ENCODE data around the gene ESYT2. TPM values are rescaled to one million over a fixed set of nuclear protein-coding genes. Genes with fewer than 3 reads are reported as not detected.

Gene ESYT2
- total and polyA plus RNA-seq, 9 of the 15 experiments (the other 6 are each of a cell fraction or from before 2014, with no cell fraction given) = 5.8 to 86.9 (median 64.7) TPM

- TF ChIP-seq GABPB1 (CRISPR knock-in tag; IDR thresholded peaks at IDR 0.05) (no peak), FOXO4 (CRISPR knock-in tag; IDR thresholded peaks at IDR 0.05) (no peak), ZBTB33 (CRISPR knock-in tag; IDR thresholded peaks at IDR 0.05) (no peak), RNF2 (IDR thresholded peaks at IDR 0.05) (no peak), ADNP (tag; IDR thresholded peaks at IDR 0.05) (no peak), ID3 (CRISPR knock-in tag; IDR thresholded peaks at IDR 0.05) (no peak), ID3 (tag; IDR thresholded peaks at IDR 0.05) (no peak), ZBTB2 (IDR thresholded peaks at IDR 0.05) (0 out of 2 replicates have a peak, but pooled peaks have one; percentile 49), MEF2D (tag; conservative IDR thresholded peaks at IDR 0.05; ENCODE audit: low read depth) (no peak), PBX2 (CRISPR knock-in tag; IDR thresholded peaks at IDR 0.05; ENCODE audit: low read depth) (no peak), PBX2 (tag; conservative IDR thresholded peaks at IDR 0.05; ENCODE audit: low read depth) (no peak), GATAD2A (IDR thresholded peaks at IDR 0.05) (peak; percentile 50; the same call in 1 of the 2 replicates), ZNF395 (CRISPR knock-in tag; IDR thresholded peaks at IDR 0.05) (no peak; the same call in 1 of the 2 replicates), MAZ (CRISPR knock-in tag; conservative IDR thresholded peaks at IDR 0.05 in 1 of 2, IDR thresholded peaks at IDR 0.05 in 1 of 2) (peak; percentile 48 to 50), KLF10 (CRISPR knock-in tag; IDR thresholded peaks at IDR 0.05) (no peak), ZNF785 (CRISPR knock-in tag; IDR thresholded peaks at IDR 0.05) (no peak)
These were observed 932 bp downstream of the ESYT2 start (continued) for GRCh38 chr7:158828133-158829020.

Measured in K562 (cell line).